Stimulated activated naive CD4-positive, alpha-beta T cell treated with Interleukin-2 at 50 U/mL for 16 hours (primary cell): ENCODE results near the gene MYO7B.

Experiments
- DNase-seq: peaks from one replicate; lab custom pipeline; 2025; lab: John Stamatoyannopoulos, UW

Gene MYO7B

GRCh38 chr2:127650041-127650784 lies 114.7 kb downstream of the MYO7B start:
- no peak for DNase-seq

- DNase-seq = no peak
Observed at GRCh38 chr2:127650785-127651380, 115.4 kb downstream of the MYO7B start.

GRCh38 chr2:127651381-127651809 lies 115.9 kb downstream of the MYO7B start:
- no peak for DNase-seq

GRCh38 chr2:127651971-127652550 lies 116.6 kb downstream of the MYO7B start:
- no peak for DNase-seq

GRCh38 chr2:127652786-127653357 lies 117.4 kb downstream of the MYO7B start:
- DNase-seq = no peak

GRCh38 chr2:127653421-127654083 lies 118.1 kb downstream of the MYO7B start:
- DNase-seq = no peak

- no peak for DNase-seq
Observed at GRCh38 chr2:127654084-127654837, 118.8 kb downstream of the MYO7B start.

GRCh38 chr2:127654838-127655175 lies 119.3 kb downstream of the MYO7B start:
- DNase-seq = no peak

- no peak for DNase-seq
Observed at GRCh38 chr2:127655209-127656073, 120.0 kb downstream of the MYO7B start.

- DNase-seq = no peak
Observed at GRCh38 chr2:127656569-127657231, 121.2 kb downstream of the MYO7B start.

GRCh38 chr2:127657232-127657595 lies 121.7 kb downstream of the MYO7B start:
- DNase-seq = no peak

- no peak for DNase-seq
Observed at GRCh38 chr2:127658146-127658545, 122.7 kb downstream of the MYO7B start.

- no peak for DNase-seq
Observed at GRCh38 chr2:127658641-127659407, 123.3 kb downstream of the MYO7B start.

- no peak for DNase-seq
Observed at GRCh38 chr2:127659408-127660290, 124.2 kb downstream of the MYO7B start.

GRCh38 chr2:127660291-127660578 lies 124.8 kb downstream of the MYO7B start:
- no peak for DNase-seq

GRCh38 chr2:127661072-127661649 lies 125.7 kb downstream of the MYO7B start:
- no peak for DNase-seq

GRCh38 chr2:127661949-127662510 lies 126.5 kb downstream of the MYO7B start:
- DNase-seq = no peak

GRCh38 chr2:127662937-127663565 lies 127.6 kb downstream of the MYO7B start:
- no peak for DNase-seq
